Naive thymus-derived CD4-positive, alpha-beta T cell (primary cell): ENCODE data around the gene SLC5A7. TPM values are rescaled to one million over a fixed set of nuclear protein-coding genes. Genes with fewer than 3 reads are reported as not detected.

Experiments used
- ATAC-seq: fragments of 150-1000 bp; cut with Tn5 transposase; 2 replicates; pipeline ENCODE4 v1.10.0; 2021; ENCODE audit warnings: mild to moderate bottlenecking, moderate library complexity
- CTCF ChIA-PET: fragments of 350-600 bp; sonication (Branson Sonifier 250); formaldehyde crosslinking; loops from one replicate; lab custom pipeline; 2021; ENCODE audit warnings: antibody characterized with exemption; lab: Charles Lee
- POLR2A ChIA-PET: fragments of 350-600 bp; sonication (Branson Sonifier 250); formaldehyde crosslinking; loops from one replicate; lab custom pipeline; 2021; ENCODE audit warnings: antibody characterized with exemption, inconsistent platforms; lab: Charles Lee
- DNase-seq, 9 donors: peaks; one replicate each; pipeline versions ENCODE4 v3.0.0 to v3.0.0-alpha.2; 2020 to 2022; ENCODE audit warnings: mixed read lengths in 1 of 9
- H3K27ac ChIP-seq: one replicate; pipeline ENCODE4 v1.7.0; 2013; ENCODE audit warnings: mild to moderate bottlenecking, low read depth, low read length, moderate library complexity
- H3K27me3 ChIP-seq, 2 donors: one replicate each; pipeline ENCODE4 v1.7.0; 2013; ENCODE audit warnings: low read length in 2 of 2, mild to moderate bottlenecking in 2 of 2, moderate library complexity in 2 of 2; ENCODE audit not compliant: control insufficient read depth in 2 of 2, insufficient read depth in 2 of 2
- H3K36me3 ChIP-seq, 3 experiments: 1 replicate in 2 of 3; 2 replicates in 1 of 3; pipeline ENCODE4 v1.7.0; 2013; ENCODE audit warnings: low read length in 3 of 3, mild to moderate bottlenecking in 3 of 3, moderate library complexity in 1 of 3; ENCODE audit not compliant: insufficient read depth in 3 of 3, control insufficient read depth in 2 of 3
- H3K4me1 ChIP-seq, 2 donors: one replicate each; pipeline ENCODE4 v1.7.0; 2013; ENCODE audit warnings: low read length in 2 of 2, mild to moderate bottlenecking in 2 of 2, moderate library complexity in 1 of 2; ENCODE audit not compliant: control insufficient read depth in 2 of 2, insufficient read depth in 2 of 2
- H3K4me3 ChIP-seq: 2 replicates; pipeline ENCODE4 v1.7.0; 2013; ENCODE audit warnings: mild to moderate bottlenecking, low read length
- H3K9me3 ChIP-seq, 3 experiments: 1 replicate in 2 of 3; 2 replicates in 1 of 3; pipeline ENCODE4 v1.7.0; 2013; ENCODE audit warnings: low read length in 3 of 3; ENCODE audit not compliant: control insufficient read depth in 2 of 3
- H3K27ac Mint-ChIP-seq, 9 donors: one replicate each; pipeline ENCODE4 v1.8.0; 2020 to 2022; ENCODE audit warnings: mixed read lengths in 9 of 9, mild to moderate bottlenecking in 8 of 9, moderate library complexity in 5 of 9, inconsistent platforms in 2 of 9
- H3K27me3 Mint-ChIP-seq, 5 donors: one replicate each; pipeline ENCODE4 v1.8.0; 2021 to 2022; ENCODE audit warnings: mixed read lengths in 5 of 5, mild to moderate bottlenecking in 1 of 5
- H3K36me3 Mint-ChIP-seq, 5 donors: one replicate each; pipeline ENCODE4 v1.8.0; 2020 to 2022; ENCODE audit warnings: mixed read lengths in 5 of 5, mild to moderate bottlenecking in 3 of 5, inconsistent platforms in 1 of 5
- H3K4me1 Mint-ChIP-seq, 7 donors: one replicate each; pipeline ENCODE4 v1.8.0; 2020 to 2022; ENCODE audit warnings: mixed read lengths in 7 of 7, mild to moderate bottlenecking in 3 of 7, inconsistent platforms in 1 of 7
- H3K4me3 Mint-ChIP-seq, 10 donors: one replicate each; pipeline ENCODE4 v1.8.0; 2020 to 2022; ENCODE audit warnings: mild to moderate bottlenecking in 10 of 10, mixed read lengths in 10 of 10, moderate library complexity in 6 of 10, inconsistent platforms in 2 of 10
- H3K9me3 Mint-ChIP-seq, 11 donors: one replicate each; pipeline ENCODE4 v1.8.0; 2020 to 2022; ENCODE audit warnings: mixed read lengths in 11 of 11, mild to moderate bottlenecking in 4 of 11, inconsistent platforms in 1 of 11, moderate library complexity in 1 of 11
- intact Hi-C, 2 donors: fragments of 100-400 bp; cut with micrococcal nuclease; formaldehyde crosslinking; loops; one replicate each; pipeline ENCODE4 v1.15.1; 2023
- polyA plus RNA-seq, 2 donors: library from polyadenylated mRNA; unstranded; fragments of 300-500 nt; fragmentation: Illumina TruSeq; gene quantifications; one replicate each; pipeline ENCODE4 v1.2.3, GENCODE V29; 2021
- total RNA-seq, 6 experiments: library from RNA in 5 of 6; stranded (reverse) in 5 of 6; gene quantifications; 1 replicate in 5 of 6; 2 replicates in 1 of 6; pipeline ENCODE4 v1.2.3 and lab custom pipeline; 2021 to 2026

Gene SLC5A7
- total and polyA plus RNA-seq, 7 experiments from 2014 or later = not detected

- no peak overlapping the region for H3K27ac Mint-ChIP-seq
- no peaks in the 10 kb centered on the region for H3K4me1 Mint-ChIP-seq
- H3K4me3 ChIP-seq = no peak overlapping the region
- intact Hi-C loops = no loop called here
- H3K27me3 ChIP-seq = no peaks in the 10 kb centered on the region
- H3K27me3 Mint-ChIP-seq = peaks cover 11 to 21% (median 17%) of the 10 kb centered on the region in 5 donors
- H3K27ac ChIP-seq = no peak overlapping the region
- DNase-seq = no peak
- H3K36me3 ChIP-seq = no peaks in the 10 kb centered on the region
- ATAC-seq = no peak
- H3K9me3 ChIP-seq = no peaks in the 10 kb centered on the region
- CTCF ChIA-PET = no interaction called here
- no peaks in the 10 kb centered on the region for H3K4me1 ChIP-seq
- no peaks in the 10 kb centered on the region for H3K36me3 Mint-ChIP-seq
- H3K4me3 Mint-ChIP-seq = no peak overlapping the region
- peaks cover 0 to 1% (median 0%) of the 10 kb centered on the region in 11 donors for H3K9me3 Mint-ChIP-seq
- POLR2A ChIA-PET = no interaction called here
Measured at GRCh38 chr2:107990718-107991117, 4.4 kb downstream of the SLC5A7 start.

GRCh38 chr2:107992069-107992468 is 5.7 kb downstream of the SLC5A7 start:
- Histone ChIP-seq H3K36me3 (no peaks in the 10 kb centered on the region), H3K9me3 (no peaks in the 10 kb centered on the region), H3K4me1 (no peaks in the 10 kb centered on the region), H3K27ac (no peak overlapping the region), H3K4me3 (no peak overlapping the region), H3K27me3 (no peaks in the 10 kb centered on the region)
- ChIA-PET CTCF (no interaction called here), POLR2A (no interaction called here)
- peaks cover 6 to 18% (median 10%) of the 10 kb centered on the region in 5 donors for H3K27me3 Mint-ChIP-seq
- DNase-seq (no peak), ATAC-seq (no peak)
- peaks cover 0 to 1% (median 0%) of the 10 kb centered on the region in 11 donors for H3K9me3 Mint-ChIP-seq
- no peaks in the 10 kb centered on the region for H3K4me1 Mint-ChIP-seq
- H3K27ac Mint-ChIP-seq = no peak overlapping the region
- intact Hi-C loops = no loop called here
- no peaks in the 10 kb centered on the region for H3K36me3 Mint-ChIP-seq
- H3K4me3 Mint-ChIP-seq = no peak overlapping the region

- Histone ChIP-seq H3K36me3 (no peaks in the 10 kb centered on the region), H3K4me1 (no peaks in the 10 kb centered on the region), H3K27me3 (no peaks in the 10 kb centered on the region), H3K4me3 (no peak overlapping the region), H3K27ac (no peak overlapping the region), H3K9me3 (no peaks in the 10 kb centered on the region)
- ATAC-seq = no peak
- Mint-ChIP-seq H3K36me3 (no peaks in the 10 kb centered on the region), H3K27ac (no peak overlapping the region), H3K4me3 (no peak overlapping the region), H3K4me1 (no peaks in the 10 kb centered on the region), H3K27me3 (peaks cover 0 to 4% (median 0%) of the 10 kb centered on the region in 5 donors), H3K9me3 (peaks cover 0 to 6% (median 0%) of the 10 kb centered on the region in 11 donors)
- ChIA-PET CTCF (no interaction called here), POLR2A (no interaction called here)
- intact Hi-C loops = no loop called here
- no peak for DNase-seq
Measured at GRCh38 chr2:107999158-107999557, 12.8 kb downstream of the SLC5A7 start.

- Histone ChIP-seq H3K27me3 (no peaks in the 10 kb centered on the region), H3K27ac (no peak overlapping the region), H3K36me3 (no peaks in the 10 kb centered on the region), H3K4me1 (no peaks in the 10 kb centered on the region), H3K4me3 (no peak overlapping the region), H3K9me3 (peaks cover 0 to 11% (median 0%) of the 10 kb centered on the region in 3 experiments)
- Mint-ChIP-seq H3K27ac (no peak overlapping the region), H3K4me3 (no peak overlapping the region), H3K4me1 (no peaks in the 10 kb centered on the region), H3K36me3 (no peaks in the 10 kb centered on the region), H3K9me3 (peaks cover 0 to 25% (median 12%) of the 10 kb centered on the region in 11 donors), H3K27me3 (no peaks in the 10 kb centered on the region)
- DNase-seq (no peak), ATAC-seq (no peak)
- POLR2A ChIA-PET = no interaction called here
- CTCF ChIA-PET = no interaction called here
- intact Hi-C loops = no loop called here
Measured at GRCh38 chr2:108010912-108011591, 24.7 kb downstream of the SLC5A7 start.

GRCh38 chr2:108013305-108013704 is 27.0 kb downstream of the SLC5A7 start:
- intact Hi-C loops = no loop called here
- H3K36me3 Mint-ChIP-seq = no peaks in the 10 kb centered on the region
- Histone ChIP-seq H3K4me1 (no peaks in the 10 kb centered on the region), H3K27me3 (no peaks in the 10 kb centered on the region), H3K36me3 (no peaks in the 10 kb centered on the region), H3K27ac (no peak overlapping the region), H3K9me3 (peaks cover 0 to 11% (median 0%) of the 10 kb centered on the region in 3 experiments), H3K4me3 (no peak overlapping the region)
- H3K27me3 Mint-ChIP-seq = peaks cover 0 to 6% (median 0%) of the 10 kb centered on the region in 5 donors
- H3K4me1 Mint-ChIP-seq = no peaks in the 10 kb centered on the region
- no peak overlapping the region for H3K4me3 Mint-ChIP-seq
- no peak overlapping the region for H3K27ac Mint-ChIP-seq
- H3K9me3 Mint-ChIP-seq = peaks cover 0 to 25% (median 12%) of the 10 kb centered on the region in 11 donors
- DNase-seq (no peak), ATAC-seq (no peak)
- ChIA-PET CTCF (no interaction called here), POLR2A (no interaction called here)

GRCh38 chr2:108022628-108023027 is 36.3 kb downstream of the SLC5A7 start:
- POLR2A ChIA-PET = no interaction called here

GRCh38 chr2:108023776-108024175 is 37.5 kb downstream of the SLC5A7 start:
- CTCF ChIA-PET = no interaction called here
- Histone ChIP-seq H3K36me3 (no peaks in the 10 kb centered on the region), H3K27ac (no peak overlapping the region), H3K4me1 (no peaks in the 10 kb centered on the region), H3K4me3 (no peak overlapping the region), H3K27me3 (no peaks in the 10 kb centered on the region), H3K9me3 (no peaks in the 10 kb centered on the region)
- ATAC-seq (no peak), DNase-seq (no peak)
- Mint-ChIP-seq H3K27ac (no peak overlapping the region), H3K36me3 (no peaks in the 10 kb centered on the region), H3K9me3 (no peaks in the 10 kb centered on the region), H3K4me1 (no peaks in the 10 kb centered on the region), H3K27me3 (no peaks in the 10 kb centered on the region), H3K4me3 (no peak overlapping the region)
- intact Hi-C loops = no loop called here
- POLR2A ChIA-PET = no interaction called here

More at GRCh38 chr2:108022628-108023027, 36.3 kb downstream of the SLC5A7 start:
- Mint-ChIP-seq H3K4me1 (no peaks in the 10 kb centered on the region), H3K36me3 (no peaks in the 10 kb centered on the region), H3K9me3 (no peaks in the 10 kb centered on the region), H3K4me3 (no peak overlapping the region), H3K27me3 (peaks cover 0 to under 1% (median 0%) of the 10 kb centered on the region in 5 donors), H3K27ac (no peak overlapping the region)
- no peaks in the 10 kb centered on the region for H3K36me3 ChIP-seq
- H3K27me3 ChIP-seq = no peaks in the 10 kb centered on the region
- intact Hi-C loops = no loop called here
- H3K9me3 ChIP-seq = no peaks in the 10 kb centered on the region
- H3K4me3 ChIP-seq = no peak overlapping the region
- no peak for ATAC-seq
- CTCF ChIA-PET = no interaction called here
- DNase-seq = no peak
- no peak overlapping the region for H3K27ac ChIP-seq
- H3K4me1 ChIP-seq = no peaks in the 10 kb centered on the region
